ENCODE data around the gene RIPK3. TPM values are rescaled to one million over a fixed set of nuclear protein-coding genes. Genes with fewer than 3 reads are reported as not detected.
A peak's percentile ranks its signal among the peaks of the same experiment; 100 is the strongest.

RIPK3 gene
- polyA plus RNA-seq, 1 of the 3 experiments (the other 2 are of a cell fraction), result not detected

DNA sequence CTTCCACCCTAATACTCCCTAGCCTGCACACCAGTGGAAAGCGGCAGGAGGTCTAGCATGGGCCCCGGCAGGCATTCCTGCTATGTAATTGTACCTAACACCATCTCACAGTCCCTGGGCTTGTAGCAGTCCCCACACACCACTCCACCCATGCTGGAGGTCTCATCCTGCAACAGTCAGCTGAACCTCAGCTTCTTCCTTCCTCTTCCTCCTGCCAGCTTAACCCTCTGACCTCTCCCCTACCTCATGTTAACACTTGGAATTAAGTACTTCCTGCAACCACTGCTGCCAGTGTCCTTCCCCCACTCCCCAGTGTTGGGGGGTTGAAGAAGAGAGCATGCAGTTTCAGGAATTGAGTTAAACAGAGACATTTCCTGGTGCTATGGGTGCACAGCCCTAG, 12.5 kb downstream of the RIPK3 start (continued):
- no peak for TF ChIP-seq TAF1 (IDR thresholded peaks at IDR 0.05; ENCODE audit: borderline replicate concordance, low read depth, low read length)
- TF ChIP-seq, protein P1, sequence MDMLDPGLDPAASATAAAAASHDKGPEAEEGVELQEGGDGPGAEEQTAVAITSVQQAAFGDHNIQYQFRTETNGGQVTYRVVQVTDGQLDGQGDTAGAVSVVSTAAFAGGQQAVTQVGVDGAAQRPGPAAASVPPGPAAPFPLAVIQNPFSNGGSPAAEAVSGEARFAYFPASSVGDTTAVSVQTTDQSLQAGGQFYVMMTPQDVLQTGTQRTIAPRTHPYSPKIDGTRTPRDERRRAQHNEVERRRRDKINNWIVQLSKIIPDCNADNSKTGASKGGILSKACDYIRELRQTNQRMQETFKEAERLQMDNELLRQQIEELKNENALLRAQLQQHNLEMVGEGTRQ (IDR thresholded peaks at IDR 0.05; ENCODE audit: borderline replicate concordance, low read depth, low read length), result no peak
- TF ChIP-seq SIN3A (IDR thresholded peaks at IDR 0.05; ENCODE audit: borderline replicate concordance, low read depth, low read length), result no peak

DNA sequence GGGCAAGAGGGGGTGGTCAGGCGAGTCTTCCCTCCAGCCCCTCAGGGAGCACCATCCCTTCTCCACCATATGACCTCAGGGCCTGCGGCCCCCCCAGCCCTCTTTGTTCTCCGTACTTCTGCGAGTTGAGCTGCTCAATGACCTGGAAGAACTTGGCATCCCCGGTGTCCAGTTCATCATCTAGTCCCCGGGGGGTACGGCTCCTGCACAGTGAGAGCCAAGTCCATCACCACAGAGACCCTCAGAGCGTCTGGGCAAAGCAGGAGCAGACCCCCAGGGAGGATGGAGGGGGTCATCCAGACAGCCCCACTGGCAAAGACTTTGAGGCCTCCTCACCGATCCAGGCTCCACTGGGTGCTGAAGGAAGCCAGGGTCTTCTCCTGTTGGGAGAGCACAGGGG, 13.8 kb downstream of the RIPK3 start:
- Histone ChIP-seq H3F3A (replicated peaks; ENCODE audit: insufficient read depth) (no peaks in the 10 kb centered on the region), H3K4me3 (ENCODE audit: low read depth in 2 of 2, low read length in 1 of 2) (no peak overlapping the region), H4K20me1 (ENCODE audit: insufficient read depth) (no peaks in the 10 kb centered on the region), H3K4me1 (ENCODE audit: control insufficient read depth in 1 of 2, insufficient read depth in 2 of 2, low read depth in 1 of 2, low read length in 1 of 2) (no peaks in the 10 kb centered on the region), H3K9me3 (no peaks in the 10 kb centered on the region), H3K27me3 (ENCODE audit: insufficient read depth) (no peaks in the 10 kb centered on the region), H3K9me2 (no peaks in the 10 kb centered on the region), H2AFZ (ENCODE audit: low read depth) (no peak overlapping the region), H3K4me2 (no peak overlapping the region), H3K36me3 (replicated peaks in 1 of 2; ENCODE audit: control insufficient read depth in 1 of 2, insufficient read depth in 2 of 2, low read length in 1 of 2) (no peaks in the 10 kb centered on the region), H3K79me2 (ENCODE audit: insufficient read depth) (no peaks in the 10 kb centered on the region), H3K9ac (no peak overlapping the region), H3K27ac (ENCODE audit: low read depth in 2 of 2, low read length in 1 of 2) (no peak overlapping the region)
- TF ChIP-seq SIN3A (IDR thresholded peaks at IDR 0.05; ENCODE audit: borderline replicate concordance, low read depth, low read length) (no peak), FOSL2 (IDR thresholded peaks at IDR 0.05; ENCODE audit: borderline replicate concordance, low read depth) (no peak), YY1 (IDR thresholded peaks at IDR 0.05; ENCODE audit: low read depth) (no peak), POLR2AphosphoS5 (IDR thresholded peaks at IDR 0.05; ENCODE audit: low read depth, low read length) (no peak), FOXJ3 (CRISPR knock-in tag; IDR thresholded peaks at IDR 0.05) (no peak), EZH2phosphoT487 (IDR thresholded peaks at IDR 0.05; ENCODE audit: borderline replicate concordance, low read depth) (no peak), MEF2A (IDR thresholded peaks at IDR 0.05; ENCODE audit: borderline replicate concordance, low read depth) (no peak)
- CTCF ChIA-PET, result interaction anchor here (3.9 to 14.6 kb wide), 5 partner anchors 7 to 111 kb away, joined by 36 to 115 read pairs (median 62); partner anchors contain the start of genes ADCY4, CBLN3, CIDEB and KHNYN
- POLR2A ChIA-PET, result no interaction called here
- 32% methylated on average over 7 of the region's 9 CpGs for WGBS (ENCODE audit: low lambda C conversion rate)
- peak; percentile 9 for DNase-seq

DNA sequence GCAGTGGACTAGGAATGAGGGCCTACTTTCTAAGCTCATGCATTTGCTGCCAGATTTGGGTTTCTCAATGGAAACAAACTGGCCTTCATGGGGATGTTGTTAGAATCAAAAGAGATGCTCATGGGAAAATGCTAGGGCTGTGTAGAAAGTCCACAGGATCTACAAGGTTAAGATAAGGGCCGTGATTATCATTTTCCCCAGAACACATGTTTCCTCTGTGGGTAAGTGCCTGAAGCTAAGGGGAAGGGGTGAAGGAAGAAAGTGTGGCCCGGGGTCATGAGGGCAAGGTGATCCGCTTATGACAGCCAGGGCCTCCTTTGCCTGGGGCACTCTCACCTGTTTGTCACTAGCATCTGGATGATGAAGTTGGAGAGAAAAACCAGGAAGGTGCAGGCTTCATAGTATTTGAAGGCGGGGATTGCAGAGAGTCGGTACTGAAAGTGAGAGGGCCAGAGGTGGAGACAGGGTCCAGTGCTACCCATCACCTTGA, 14.7 kb downstream of the RIPK3 start:
- Histone ChIP-seq H3K4me3 (ENCODE audit: low read depth in 2 of 2, low read length in 1 of 2) (no peak overlapping the region), H3F3A (replicated peaks; ENCODE audit: insufficient read depth) (no peaks in the 10 kb centered on the region), H3K27me3 (ENCODE audit: insufficient read depth) (peaks cover under 1% of the 10 kb centered on the region; the same call in 1 of the 2 replicates), H4K20me1 (ENCODE audit: insufficient read depth) (no peaks in the 10 kb centered on the region), H3K36me3 (replicated peaks in 1 of 2; ENCODE audit: control insufficient read depth in 1 of 2, insufficient read depth in 2 of 2, low read length in 1 of 2) (no peaks in the 10 kb centered on the region), H3K4me2 (no peak overlapping the region), H3K9me3 (no peaks in the 10 kb centered on the region), H3K4me1 (ENCODE audit: control insufficient read depth in 1 of 2, insufficient read depth in 2 of 2, low read depth in 1 of 2, low read length in 1 of 2) (no peaks in the 10 kb centered on the region), H3K9ac (no peak overlapping the region), H3K27ac (ENCODE audit: low read depth in 2 of 2, low read length in 1 of 2) (no peak overlapping the region), H3K79me2 (ENCODE audit: insufficient read depth) (no peaks in the 10 kb centered on the region), H2AFZ (ENCODE audit: low read depth) (no peak overlapping the region), H3K9me2 (no peaks in the 10 kb centered on the region)
- 57% methylated on average over 5 of the region's 5 CpGs for WGBS (ENCODE audit: low lambda C conversion rate)
- no peak for TF ChIP-seq NRF1 (IDR thresholded peaks at IDR 0.05; ENCODE audit: low read depth, low read length)
- TF ChIP-seq POLR2AphosphoS5 (IDR thresholded peaks at IDR 0.05; ENCODE audit: low read depth, low read length), result no peak
- no peak for TF ChIP-seq FOXM1 (IDR thresholded peaks at IDR 0.05; ENCODE audit: low read depth)
- TF ChIP-seq, protein P2, sequence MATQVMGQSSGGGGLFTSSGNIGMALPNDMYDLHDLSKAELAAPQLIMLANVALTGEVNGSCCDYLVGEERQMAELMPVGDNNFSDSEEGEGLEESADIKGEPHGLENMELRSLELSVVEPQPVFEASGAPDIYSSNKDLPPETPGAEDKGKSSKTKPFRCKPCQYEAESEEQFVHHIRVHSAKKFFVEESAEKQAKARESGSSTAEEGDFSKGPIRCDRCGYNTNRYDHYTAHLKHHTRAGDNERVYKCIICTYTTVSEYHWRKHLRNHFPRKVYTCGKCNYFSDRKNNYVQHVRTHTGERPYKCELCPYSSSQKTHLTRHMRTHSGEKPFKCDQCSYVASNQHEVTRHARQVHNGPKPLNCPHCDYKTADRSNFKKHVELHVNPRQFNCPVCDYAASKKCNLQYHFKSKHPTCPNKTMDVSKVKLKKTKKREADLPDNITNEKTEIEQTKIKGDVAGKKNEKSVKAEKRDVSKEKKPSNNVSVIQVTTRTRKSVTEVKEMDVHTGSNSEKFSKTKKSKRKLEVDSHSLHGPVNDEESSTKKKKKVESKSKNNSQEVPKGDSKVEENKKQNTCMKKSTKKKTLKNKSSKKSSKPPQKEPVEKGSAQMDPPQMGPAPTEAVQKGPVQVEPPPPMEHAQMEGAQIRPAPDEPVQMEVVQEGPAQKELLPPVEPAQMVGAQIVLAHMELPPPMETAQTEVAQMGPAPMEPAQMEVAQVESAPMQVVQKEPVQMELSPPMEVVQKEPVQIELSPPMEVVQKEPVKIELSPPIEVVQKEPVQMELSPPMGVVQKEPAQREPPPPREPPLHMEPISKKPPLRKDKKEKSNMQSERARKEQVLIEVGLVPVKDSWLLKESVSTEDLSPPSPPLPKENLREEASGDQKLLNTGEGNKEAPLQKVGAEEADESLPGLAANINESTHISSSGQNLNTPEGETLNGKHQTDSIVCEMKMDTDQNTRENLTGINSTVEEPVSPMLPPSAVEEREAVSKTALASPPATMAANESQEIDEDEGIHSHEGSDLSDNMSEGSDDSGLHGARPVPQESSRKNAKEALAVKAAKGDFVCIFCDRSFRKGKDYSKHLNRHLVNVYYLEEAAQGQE (IDR thresholded peaks at IDR 0.05; ENCODE audit: low read depth, low read length), result no peak
- TF ChIP-seq, protein P3, sequence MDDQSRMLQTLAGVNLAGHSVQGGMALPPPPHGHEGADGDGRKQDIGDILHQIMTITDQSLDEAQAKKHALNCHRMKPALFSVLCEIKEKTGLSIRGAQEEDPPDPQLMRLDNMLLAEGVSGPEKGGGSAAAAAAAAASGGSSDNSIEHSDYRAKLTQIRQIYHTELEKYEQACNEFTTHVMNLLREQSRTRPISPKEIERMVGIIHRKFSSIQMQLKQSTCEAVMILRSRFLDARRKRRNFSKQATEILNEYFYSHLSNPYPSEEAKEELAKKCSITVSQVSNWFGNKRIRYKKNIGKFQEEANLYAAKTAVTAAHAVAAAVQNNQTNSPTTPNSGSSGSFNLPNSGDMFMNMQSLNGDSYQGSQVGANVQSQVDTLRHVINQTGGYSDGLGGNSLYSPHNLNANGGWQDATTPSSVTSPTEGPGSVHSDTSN (IDR thresholded peaks at IDR 0.05), result no peak
- TF ChIP-seq, protein P4, sequence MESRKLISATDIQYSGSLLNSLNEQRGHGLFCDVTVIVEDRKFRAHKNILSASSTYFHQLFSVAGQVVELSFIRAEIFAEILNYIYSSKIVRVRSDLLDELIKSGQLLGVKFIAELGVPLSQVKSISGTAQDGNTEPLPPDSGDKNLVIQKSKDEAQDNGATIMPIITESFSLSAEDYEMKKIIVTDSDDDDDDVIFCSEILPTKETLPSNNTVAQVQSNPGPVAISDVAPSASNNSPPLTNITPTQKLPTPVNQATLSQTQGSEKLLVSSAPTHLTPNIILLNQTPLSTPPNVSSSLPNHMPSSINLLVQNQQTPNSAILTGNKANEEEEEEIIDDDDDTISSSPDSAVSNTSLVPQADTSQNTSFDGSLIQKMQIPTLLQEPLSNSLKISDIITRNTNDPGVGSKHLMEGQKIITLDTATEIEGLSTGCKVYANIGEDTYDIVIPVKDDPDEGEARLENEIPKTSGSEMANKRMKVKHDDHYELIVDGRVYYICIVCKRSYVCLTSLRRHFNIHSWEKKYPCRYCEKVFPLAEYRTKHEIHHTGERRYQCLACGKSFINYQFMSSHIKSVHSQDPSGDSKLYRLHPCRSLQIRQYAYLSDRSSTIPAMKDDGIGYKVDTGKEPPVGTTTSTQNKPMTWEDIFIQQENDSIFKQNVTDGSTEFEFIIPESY (IDR thresholded peaks at IDR 0.05; ENCODE audit: borderline replicate concordance, low read depth), result no peak
- TF ChIP-seq, protein P5, sequence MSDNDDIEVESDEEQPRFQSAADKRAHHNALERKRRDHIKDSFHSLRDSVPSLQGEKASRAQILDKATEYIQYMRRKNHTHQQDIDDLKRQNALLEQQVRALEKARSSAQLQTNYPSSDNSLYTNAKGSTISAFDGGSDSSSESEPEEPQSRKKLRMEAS (IDR thresholded peaks at IDR 0.05; ENCODE audit: low read depth), result no peak
- TF ChIP-seq FOSL2 (IDR thresholded peaks at IDR 0.05; ENCODE audit: borderline replicate concordance, low read depth), result no peak
- no peak for TF ChIP-seq TCF12 (IDR thresholded peaks at IDR 0.05)
- no peak for TF ChIP-seq TEAD4 (IDR thresholded peaks at IDR 0.05; ENCODE audit: borderline replicate concordance, insufficient read depth)
- ChIA-PET CTCF (interaction anchor here (0.6 to 14.6 kb wide), 6 partner anchors 8 to 112 kb away, joined by 4 to 115 read pairs (median 49); partner anchors contain the start of genes ADCY4, CIDEB, KHNYN and LTB4R), POLR2A (interaction anchor here (0.6 kb wide), 1 partner anchor 800 kb away, joined by 3 read pairs; no protein-coding TSS in a partner anchor)
- no peak for DNase-seq

Data from SK-N-SH (cell line).